Testis (tissue), 2 donors: ENCODE measurements around the gene GRID1.

Experiments used
- POLR2A ChIP-seq: fragments of 450-650 bp; IDR thresholded peaks from one replicate; pipeline ENCODE4 v1.6.1; 2017; ENCODE audit warnings: antibody characterized with exemption, mild to moderate bottlenecking, moderate library complexity
- TF ChIP-seq, protein P1 (sequence below), 3 experiments: fragments of 450-650 bp in 2 of 3; fragments of 200-600 bp in 1 of 3; sonication (generic) in 1 of 3; IDR thresholded peaks; one replicate each; pipeline ENCODE4 v1.5.1; 2016 to 2019; ENCODE audit warnings: antibody characterized with exemption in 3 of 3, mild to moderate bottlenecking in 2 of 3, moderate library complexity in 1 of 3

DNA sequence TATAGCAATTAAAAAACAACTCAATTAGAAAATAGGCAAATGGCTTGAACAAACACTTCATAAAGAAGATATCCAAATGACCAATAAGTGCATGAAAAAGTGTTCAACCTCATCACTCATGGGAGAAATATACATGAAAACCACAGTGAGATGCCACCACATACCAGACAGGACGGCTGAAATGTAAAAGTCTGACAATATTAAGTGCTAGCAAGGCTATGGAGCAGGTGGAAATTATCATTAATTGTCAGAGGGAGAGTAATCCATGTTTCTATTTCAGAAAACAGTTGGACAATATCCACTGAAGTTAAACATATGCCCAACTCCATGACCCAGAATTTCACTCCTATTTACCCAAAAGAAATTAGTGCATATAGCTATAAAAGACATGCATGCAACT is 42.6 kb upstream of the GRID1 start:
- TF ChIP-seq, protein P1, sequence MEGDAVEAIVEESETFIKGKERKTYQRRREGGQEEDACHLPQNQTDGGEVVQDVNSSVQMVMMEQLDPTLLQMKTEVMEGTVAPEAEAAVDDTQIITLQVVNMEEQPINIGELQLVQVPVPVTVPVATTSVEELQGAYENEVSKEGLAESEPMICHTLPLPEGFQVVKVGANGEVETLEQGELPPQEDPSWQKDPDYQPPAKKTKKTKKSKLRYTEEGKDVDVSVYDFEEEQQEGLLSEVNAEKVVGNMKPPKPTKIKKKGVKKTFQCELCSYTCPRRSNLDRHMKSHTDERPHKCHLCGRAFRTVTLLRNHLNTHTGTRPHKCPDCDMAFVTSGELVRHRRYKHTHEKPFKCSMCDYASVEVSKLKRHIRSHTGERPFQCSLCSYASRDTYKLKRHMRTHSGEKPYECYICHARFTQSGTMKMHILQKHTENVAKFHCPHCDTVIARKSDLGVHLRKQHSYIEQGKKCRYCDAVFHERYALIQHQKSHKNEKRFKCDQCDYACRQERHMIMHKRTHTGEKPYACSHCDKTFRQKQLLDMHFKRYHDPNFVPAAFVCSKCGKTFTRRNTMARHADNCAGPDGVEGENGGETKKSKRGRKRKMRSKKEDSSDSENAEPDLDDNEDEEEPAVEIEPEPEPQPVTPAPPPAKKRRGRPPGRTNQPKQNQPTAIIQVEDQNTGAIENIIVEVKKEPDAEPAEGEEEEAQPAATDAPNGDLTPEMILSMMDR (IDR thresholded peaks at IDR 0.05) = no peak
- no peak for TF ChIP-seq POLR2A
